Smooth muscle cell (in vitro differentiated cells): ENCODE measurements around the gene ISLR. TPM values are rescaled to one million over a fixed set of nuclear protein-coding genes. Genes with fewer than 3 reads are reported as not detected.

ENCODE experiments used
- DNase-seq: peaks from one replicate; lab custom pipeline; 2025; ENCODE audit not compliant: unreplicated experiment; lab: John Stamatoyannopoulos, UW
- H2AFZ ChIP-seq: fragments of 200-600 bp; sonication (generic); 2 replicates; pipeline ENCODE4 v1.6.0; 2016; ENCODE audit warnings: antibody characterized with exemption, low read depth, mild to moderate bottlenecking
- H3F3A ChIP-seq: fragments of 200-600 bp; sonication (generic); 2 replicates; pipeline ENCODE4 v1.6.0; 2017; ENCODE audit warnings: antibody characterized with exemption, low read depth
- H3K27ac ChIP-seq: fragments of 200-600 bp; sonication (generic); 2 replicates; pipeline ENCODE4 v1.5.1; 2016; ENCODE audit warnings: low read depth, mild to moderate bottlenecking
- H3K27me3 ChIP-seq: fragments of 200-600 bp; sonication (generic); 2 replicates; pipeline ENCODE4 v1.6.1; 2016; ENCODE audit warnings: low read depth, mild to moderate bottlenecking
- H3K36me3 ChIP-seq: fragments of 200-600 bp; sonication (generic); 2 replicates; pipeline ENCODE4 v1.5.1; 2016; ENCODE audit warnings: low read depth
- H3K4me1 ChIP-seq: fragments of 200-600 bp; sonication (generic); 2 replicates; pipeline ENCODE4 v1.5.1; 2016; ENCODE audit warnings: low read depth
- H3K4me2 ChIP-seq: fragments of 200-600 bp; sonication (generic); 2 replicates; pipeline ENCODE4 v1.6.0; 2016; ENCODE audit warnings: mild to moderate bottlenecking
- H3K4me3 ChIP-seq: fragments of 200-600 bp; sonication (generic); 2 replicates; pipeline ENCODE4 v1.5.1; 2016; ENCODE audit warnings: mild to moderate bottlenecking
- H3K79me2 ChIP-seq: fragments of 200-600 bp; sonication (generic); 2 replicates; pipeline ENCODE4 v1.6.0; 2016; ENCODE audit warnings: low read depth, mild to moderate bottlenecking
- H3K9ac ChIP-seq: fragments of 200-600 bp; sonication (generic); 2 replicates; pipeline ENCODE4 v1.6.0; 2016; ENCODE audit warnings: low read depth
- H3K9me3 ChIP-seq: fragments of 200-600 bp; sonication (generic); replicated peaks from 2 replicates; pipeline ENCODE4 v1.5.1; 2016; ENCODE audit warnings: low read depth
- H4K20me1 ChIP-seq: fragments of 200-600 bp; sonication (generic); 2 replicates; pipeline ENCODE4 v1.6.0; 2016; ENCODE audit warnings: low read depth
- CTCF ChIP-seq: fragments of 200-600 bp; sonication (generic); IDR thresholded peaks from 2 replicates; pipeline ENCODE4 v1.5.1; 2017; ENCODE audit warnings: borderline replicate concordance, mild to moderate bottlenecking, antibody characterized with exemption; ENCODE audit not compliant: insufficient read depth, poor library complexity, severe bottlenecking
- WGBS: methylation state at CpG from one replicate; pipeline ENCODE4 v1.1.7; 2016; ENCODE audit warnings: low lambda C conversion rate; 5-methylcytosine and 5-hydroxymethylcytosine counted together
- polyA plus RNA-seq: library from polyadenylated mRNA; unstranded; fragments of >200 nt; fragmentation: Nextera tagmentation; extraction: Ambion mirVana; gene quantifications from 2 replicates; pipeline ENCODE4 v1.2.1, GENCODE V29; 2016
- total RNA-seq: library from RNA; depleted of rRNA; stranded (reverse); fragments of >200 nt; gene quantifications from 2 replicates; pipeline ENCODE4 v1.2.3, GENCODE V29; 2014

The ISLR gene
- total and polyA plus RNA-seq, 2 experiments from 2014 or later, result 119 to 130 TPM

- 87% methylated on average over 12 of the region's 12 CpGs for WGBS
- Histone ChIP-seq H3K4me3 (no peak overlapping the region), H3K4me1 (no peaks in the 10 kb centered on the region), H2AFZ (no peak overlapping the region), H3K9ac (no peak overlapping the region), H3K4me2 (no peak overlapping the region), H3K27ac (no peak overlapping the region), H3F3A (peaks cover 20% of the 10 kb centered on the region), H3K36me3 (no peaks in the 10 kb centered on the region), H3K9me3 (no peaks in the 10 kb centered on the region), H3K79me2 (no peaks in the 10 kb centered on the region), H4K20me1 (no peaks in the 10 kb centered on the region), H3K27me3 (no peaks in the 10 kb centered on the region)
- no peak for TF ChIP-seq CTCF
- DNase-seq, result no peak
Measured at GRCh38 chr15:74184582-74185091, 11.1 kb downstream of the ISLR start.

- 69% methylated on average over 8 of the region's 8 CpGs for WGBS
- DNase-seq, result no peak
Measured at GRCh38 chr15:74185710-74186348, 12.3 kb downstream of the ISLR start.

GRCh38 chr15:74188216-74188615 is 14.7 kb downstream of the ISLR start:
- no peaks in the 10 kb centered on the region for H3K36me3 ChIP-seq
- DNase-seq, result no peak
- H3K4me1 ChIP-seq, result peaks cover 17% of the 10 kb centered on the region
- H3F3A ChIP-seq, result peaks cover 11% of the 10 kb centered on the region
- H2AFZ ChIP-seq, result no peak overlapping the region
- H3K9me3 ChIP-seq, result no peaks in the 10 kb centered on the region
- H4K20me1 ChIP-seq, result no peaks in the 10 kb centered on the region
- 95% methylated on average over 11 of the region's 11 CpGs for WGBS
- no peak overlapping the region for H3K4me3 ChIP-seq
- no peak overlapping the region for H3K4me2 ChIP-seq
- no peak overlapping the region for H3K9ac ChIP-seq
- no peaks in the 10 kb centered on the region for H3K27me3 ChIP-seq
- TF ChIP-seq CTCF, result no peak
- no peaks in the 10 kb centered on the region for H3K79me2 ChIP-seq
- no peak overlapping the region for H3K27ac ChIP-seq

More at GRCh38 chr15:74185710-74186348, 12.3 kb downstream of the ISLR start:
- H3K4me1 ChIP-seq, result no peaks in the 10 kb centered on the region
- H3K4me3 ChIP-seq, result no peak overlapping the region
- peaks cover 17% of the 10 kb centered on the region for H3F3A ChIP-seq
- H3K9me3 ChIP-seq, result no peaks in the 10 kb centered on the region
- H3K27ac ChIP-seq, result peak overlapping the region; percentile 20
- no peak overlapping the region for H3K9ac ChIP-seq
- H3K79me2 ChIP-seq, result no peaks in the 10 kb centered on the region
- TF ChIP-seq CTCF, result no peak
- no peaks in the 10 kb centered on the region for H3K27me3 ChIP-seq
- no peaks in the 10 kb centered on the region for H4K20me1 ChIP-seq
- H2AFZ ChIP-seq, result no peak overlapping the region
- H3K36me3 ChIP-seq, result no peaks in the 10 kb centered on the region
- H3K4me2 ChIP-seq, result no peak overlapping the region

- peaks cover 21% of the 10 kb centered on the region for H3K4me1 ChIP-seq
- H3K4me3 ChIP-seq, result no peak overlapping the region
- H3K27me3 ChIP-seq, result no peaks in the 10 kb centered on the region
- H4K20me1 ChIP-seq, result peaks cover 13% of the 10 kb centered on the region
- 74% methylated on average over 3 of the region's 3 CpGs for WGBS
- H3K27ac ChIP-seq, result peak overlapping the region; percentile 61
- H2AFZ ChIP-seq, result no peak overlapping the region
- H3K9me3 ChIP-seq, result no peaks in the 10 kb centered on the region
- H3K4me2 ChIP-seq, result no peak overlapping the region
- H3F3A ChIP-seq, result peaks cover 29% of the 10 kb centered on the region
- no peaks in the 10 kb centered on the region for H3K36me3 ChIP-seq
- no peak for DNase-seq
- H3K79me2 ChIP-seq, result peaks cover 8% of the 10 kb centered on the region
- H3K9ac ChIP-seq, result no peak overlapping the region
- no peak for TF ChIP-seq CTCF
Measured at GRCh38 chr15:74191798-74192197, 18.3 kb downstream of the ISLR start.
